HG03060 (cell line): ENCODE results near the gene CAMTA1.

Experiments
- ATAC-seq: cut with Tn5 transposase; IDR thresholded peaks from one replicate; pipeline ENCODE4 v1.9.1; 2021; ENCODE audit warnings: low read depth, moderate number of reproducible peaks; ENCODE audit not compliant: unreplicated experiment

CAMTA1 gene

GRCh38 chr1:7738044-7738443, 952.8 kb downstream of the CAMTA1 start:
- no peak for ATAC-seq

DNA sequence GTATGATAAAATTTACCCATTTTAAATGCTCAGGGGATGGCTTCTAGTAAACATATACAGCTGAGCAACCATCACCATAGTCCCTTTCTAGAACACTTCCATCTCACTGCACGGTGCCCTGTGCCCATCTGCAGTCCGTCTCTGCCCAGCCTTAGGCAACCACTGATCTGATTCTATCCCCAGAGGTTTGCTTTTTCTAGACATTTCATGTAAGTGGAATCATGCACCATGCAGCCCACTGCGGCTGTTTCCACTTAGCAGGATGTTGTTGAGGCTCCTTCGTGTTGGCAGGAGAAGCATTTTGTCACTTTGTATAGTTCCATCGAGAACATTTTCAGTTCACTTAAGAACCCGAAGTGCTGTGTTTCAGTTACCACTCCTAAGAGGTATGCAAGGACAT, 958.1 kb downstream of the CAMTA1 start:
- no peak for ATAC-seq

DNA sequence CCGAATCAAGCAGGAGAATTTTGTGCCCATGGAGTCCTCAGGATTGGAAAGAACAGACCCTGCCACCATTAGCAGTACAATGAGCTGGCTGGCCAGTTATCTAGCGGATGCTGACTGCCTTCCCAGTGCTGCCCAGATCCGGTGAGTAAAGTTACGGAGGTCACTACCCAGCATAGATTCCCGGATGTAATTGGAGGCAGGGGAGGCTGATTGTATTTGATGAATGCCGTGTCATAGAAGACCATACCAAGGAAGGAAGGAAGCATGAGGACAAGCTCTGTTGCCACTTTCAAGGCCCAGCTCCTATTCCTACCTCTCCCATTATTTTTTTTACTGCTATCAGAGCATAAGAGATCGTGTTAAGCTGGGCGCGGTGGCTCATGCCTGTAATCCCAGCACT, 959.6 kb downstream of the CAMTA1 start:
- ATAC-seq: no peak

- ATAC-seq: no peak
Measured at GRCh38 chr1:7745783-7746182, 960.5 kb downstream of the CAMTA1 start.

DNA sequence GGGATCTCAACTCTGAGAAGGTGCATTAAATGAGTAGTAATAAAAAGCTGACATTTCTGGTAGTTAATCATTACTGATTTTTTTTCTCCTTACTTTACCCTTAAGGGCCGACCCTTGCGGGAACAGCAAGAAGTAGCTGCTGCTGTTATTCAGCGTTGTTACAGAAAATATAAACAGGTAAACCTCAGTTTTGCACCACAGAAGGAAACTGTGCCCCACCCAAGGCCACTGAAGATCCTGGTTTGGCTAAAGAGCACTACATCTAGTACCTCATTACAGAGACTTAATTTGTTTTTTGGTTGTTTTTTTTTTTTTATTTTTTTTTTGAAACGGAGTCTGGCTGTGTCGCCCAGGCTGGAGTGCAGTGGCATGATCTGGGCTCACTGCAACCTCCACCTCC, 962.4 kb downstream of the CAMTA1 start:
- ATAC-seq: no peak

DNA sequence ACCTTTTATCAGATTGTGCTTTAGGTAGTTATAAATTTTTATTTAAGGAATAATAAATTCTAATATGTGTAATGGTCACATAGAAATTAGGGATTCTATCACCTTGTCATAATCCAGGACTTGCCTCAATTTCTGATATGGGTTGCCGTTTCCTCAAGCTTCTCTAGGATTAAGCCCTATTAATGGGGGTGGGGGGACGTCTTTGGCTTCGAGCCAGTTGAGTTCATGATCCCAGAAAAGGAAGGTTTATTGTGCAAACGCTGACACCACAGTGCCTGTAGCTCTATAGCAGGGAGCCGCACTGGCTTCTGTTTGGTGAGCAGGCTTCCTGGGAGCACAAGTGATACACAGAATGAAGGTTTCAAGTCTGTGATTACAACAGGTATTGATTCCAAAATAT, 963.9 kb downstream of the CAMTA1 start:
- no peak for ATAC-seq

GRCh38 chr1:7751174-7751573, 965.9 kb downstream of the CAMTA1 start:
- no peak for ATAC-seq

- no peak for ATAC-seq
Measured at GRCh38 chr1:7752512-7753417, 967.5 kb downstream of the CAMTA1 start.

DNA sequence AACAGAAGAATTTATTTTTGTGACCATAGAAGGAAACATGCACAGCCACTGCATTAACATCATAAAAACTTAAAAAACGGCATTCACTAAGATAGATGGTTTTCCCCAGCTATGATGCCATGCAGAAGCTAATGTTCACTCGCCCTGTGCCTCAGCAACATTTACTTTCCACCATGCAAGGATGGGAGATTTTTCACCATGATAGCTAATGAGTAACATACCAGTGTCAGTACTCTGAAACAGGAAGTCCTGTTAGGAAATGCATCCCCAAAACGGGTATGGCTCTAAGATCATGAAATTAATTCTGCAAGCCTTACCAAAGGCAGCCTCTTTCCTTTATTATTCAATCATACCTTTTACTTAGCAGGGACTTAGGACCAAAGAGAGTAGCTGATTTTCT, 968.4 kb downstream of the CAMTA1 start:
- ATAC-seq: no peak

- ATAC-seq: no peak
Measured at GRCh38 chr1:7754234-7754633, 969.0 kb downstream of the CAMTA1 start.

- ATAC-seq: no peak
Measured at GRCh38 chr1:7755448-7755847, 970.2 kb downstream of the CAMTA1 start.

DNA sequence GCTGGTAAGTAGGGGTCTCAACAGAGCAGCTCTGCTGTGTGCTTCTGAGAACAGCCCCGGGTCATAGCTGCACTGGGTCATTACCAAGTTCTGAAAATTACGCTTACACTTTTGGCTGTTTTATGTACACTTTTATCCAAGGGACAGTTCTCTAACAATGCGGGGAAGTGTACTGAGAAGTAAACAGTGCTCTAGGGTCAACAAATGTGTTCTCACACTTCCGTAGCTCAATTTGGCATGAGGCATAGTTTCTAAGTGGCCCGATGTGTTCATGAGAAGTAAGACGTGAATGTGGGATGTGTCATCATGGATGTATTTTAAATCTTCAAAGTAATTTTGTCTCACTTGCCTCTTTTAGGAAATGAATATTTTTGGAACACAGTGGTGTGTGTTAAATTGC, 975.0 kb downstream of the CAMTA1 start:
- ATAC-seq: no peak

DNA sequence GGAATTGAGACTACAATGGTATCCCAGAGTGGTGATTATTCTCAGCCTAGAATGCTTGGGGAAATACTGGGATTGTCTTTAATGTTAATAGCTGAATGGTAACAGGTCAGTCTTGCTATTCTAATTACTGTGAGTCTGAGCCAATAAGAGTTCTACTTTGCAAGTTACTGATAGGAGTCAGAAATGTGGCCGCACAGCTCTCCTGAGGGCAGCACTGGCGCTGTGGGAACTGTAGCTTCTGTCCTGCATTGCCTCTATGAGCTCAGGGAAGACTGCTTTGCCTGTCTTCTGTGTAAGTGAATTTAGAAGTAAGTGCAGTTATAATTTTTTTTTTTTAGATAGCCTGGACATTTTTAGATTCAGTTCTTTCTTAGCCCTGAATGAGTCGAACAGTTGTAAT, 975.8 kb downstream of the CAMTA1 start:
- ATAC-seq: no peak

- no peak for ATAC-seq
Measured at GRCh38 chr1:7767176-7767575, 981.9 kb downstream of the CAMTA1 start.

- ATAC-seq: no peak
Measured at GRCh38 chr1:7768583-7768982, 983.3 kb downstream of the CAMTA1 start.

- no peak for ATAC-seq
Measured at GRCh38 chr1:7769673-7770412, 984.6 kb downstream of the CAMTA1 start.

- no peak for ATAC-seq
Measured at GRCh38 chr1:7770669-7770996, 985.4 kb downstream of the CAMTA1 start.

- ATAC-seq: peak; percentile 49
Measured at GRCh38 chr1:7770997-7771822, 986.0 kb downstream of the CAMTA1 start, which contains the start of gene VAMP3. Gene VAMP3 (plus strand): TSS chr1:7771296. CDS start chr1:7771384, 88 bp downstream.

- no peak for ATAC-seq
Measured at GRCh38 chr1:7771823-7772299, 986.6 kb downstream of the CAMTA1 start.

DNA sequence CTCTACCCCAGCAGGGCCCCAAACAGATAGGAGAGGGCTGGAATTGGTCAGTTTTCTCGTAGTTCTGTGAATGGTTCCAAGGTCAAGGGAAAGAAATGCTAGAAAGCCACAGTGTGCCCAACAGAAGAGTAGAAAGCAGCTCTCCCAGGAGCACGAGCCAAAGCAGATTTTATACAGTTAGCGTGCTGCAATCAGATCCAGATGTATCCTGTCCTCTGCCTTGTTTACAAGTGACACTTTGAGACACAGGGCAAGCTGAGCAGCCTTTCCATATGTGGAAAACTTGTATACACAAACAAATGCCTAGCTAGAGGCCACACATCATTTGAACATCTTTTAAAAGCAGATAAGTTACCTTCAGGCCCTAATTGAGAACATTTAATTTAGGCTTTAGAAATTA, 992.3 kb downstream of the CAMTA1 start:
- ATAC-seq: no peak

- ATAC-seq: no peak
Measured at GRCh38 chr1:7778133-7778628, 992.9 kb downstream of the CAMTA1 start.
